GM12865 (cell line): ENCODE results near the gene FGF8.

Source experiments
- DNase-seq: peaks from one replicate; pipeline ENCODE4 v3.0.0; 2010; ENCODE audit warnings: low read depth
- H3K4me3 ChIP-seq: 2 replicates; pipeline ENCODE4 v1.5.1; 2011; ENCODE audit warnings: mild to moderate bottlenecking, low read depth, low read length, control low read depth
- CTCF ChIP-seq: IDR thresholded peaks from 2 replicates; pipeline ENCODE4 v1.5.1; 2011; ENCODE audit warnings: low read length, control low read depth, low read depth, inconsistent platforms; ENCODE audit not compliant: insufficient read depth; ENCODE audit errors: missing control alignments

The FGF8 gene

GRCh38 chr10:101775273-101776160 is at the start of gene FGF8:
TSS of gene FGF8 (minus strand) at chr10:101776114. CDS start at chr10:101775900, 214 bp downstream.
- no peak for DNase-seq
- no peak for TF ChIP-seq CTCF
- no peak within 1 kb of the TSS for H3K4me3 ChIP-seq

- DNase-seq, result no peak
- no peak overlapping the region for H3K4me3 ChIP-seq
- TF ChIP-seq CTCF, result no peak
Measured at GRCh38 chr10:101824736-101825135, 48.8 kb upstream of the FGF8 start.

- H3K4me3 ChIP-seq, result peak overlapping the region; percentile 91
- peak; percentile 73 for DNase-seq
- no peak for TF ChIP-seq CTCF
Measured at GRCh38 chr10:101818872-101819633, 43.1 kb upstream of the FGF8 start.

GRCh38 chr10:101818119-101818871 is 42.4 kb upstream of the FGF8 start, which contains the start of gene OGA:
TSS of gene OGA (minus strand) at chr10:101818444. CDS start at chr10:101818022, 422 bp downstream.
- DNase-seq, result peak; percentile 100
- TF ChIP-seq CTCF, result no peak
- H3K4me3 ChIP-seq, result peak within 1 kb of the TSS; percentile 91

- peak overlapping the region; percentile 91 for H3K4me3 ChIP-seq
- no peak for TF ChIP-seq CTCF
- DNase-seq, result peak; percentile 81
Measured at GRCh38 chr10:101817337-101818118, 41.6 kb upstream of the FGF8 start.

- no peak for DNase-seq
- no peak for TF ChIP-seq CTCF
- peak overlapping the region; percentile 91 for H3K4me3 ChIP-seq
Measured at GRCh38 chr10:101816913-101817336, 41.0 kb upstream of the FGF8 start.
